ENCODE results near the gene PSMA5.
"Not testable (repeated sequence)": the region's sequence is repeated elsewhere in the genome, so short reads cannot be mapped to it uniquely, and the experiment has no call there.

Gene PSMA5

GRCh38 chr1:109426281-109427170 lies at the start of gene PSMA5:
TSS of gene PSMA5 (minus strand) at chr1:109426448. CDS start at chr1:109426330, 118 bp downstream.
- peak; percentile 93 for DNase-seq

GRCh38 chr1:109475261-109475660 lies 49.0 kb upstream of the PSMA5 start:
- no peak for DNase-seq

GRCh38 chr1:109474697-109475096 lies 48.4 kb upstream of the PSMA5 start:
- DNase-seq: no peak

GRCh38 chr1:109473284-109474057 lies 47.2 kb upstream of the PSMA5 start:
- not testable (repeated sequence) for DNase-seq

GRCh38 chr1:109472779-109473178 lies 46.5 kb upstream of the PSMA5 start:
- no peak for DNase-seq

- DNase-seq: no peak
These were observed 44.0 kb upstream of the PSMA5 start for GRCh38 chr1:109470245-109470644.

GRCh38 chr1:109468903-109469302 lies 42.7 kb upstream of the PSMA5 start:
- no peak for DNase-seq

- DNase-seq: no peak
These were observed 41.8 kb upstream of the PSMA5 start for GRCh38 chr1:109468061-109468460.

GRCh38 chr1:109467301-109467777 lies 41.1 kb upstream of the PSMA5 start:
- DNase-seq: no peak

- peak; percentile 44 for DNase-seq
These were observed 40.4 kb upstream of the PSMA5 start, which contains the start of gene SYPL2 for GRCh38 chr1:109466452-109467300. TSS of gene SYPL2 (plus strand) at chr1:109466546. CDS start at chr1:109466844, 298 bp downstream.

- DNase-seq: no peak
These were observed 39.8 kb upstream of the PSMA5 start for GRCh38 chr1:109466125-109466451.

GRCh38 chr1:109457819-109458218 lies 31.6 kb upstream of the PSMA5 start:
- no peak for DNase-seq

GRCh38 chr1:109454497-109455133 lies 28.4 kb upstream of the PSMA5 start:
- no peak for DNase-seq

- no peak for DNase-seq
These were observed 21.3 kb upstream of the PSMA5 start for GRCh38 chr1:109447524-109447923.

- DNase-seq: not testable (repeated sequence)
These were observed 19.9 kb upstream of the PSMA5 start for GRCh38 chr1:109445949-109446695.

- DNase-seq: no peak
These were observed 18.1 kb upstream of the PSMA5 start for GRCh38 chr1:109444346-109444745.

GRCh38 chr1:109443476-109443875 lies 17.2 kb upstream of the PSMA5 start:
- no peak for DNase-seq

GRCh38 chr1:109441069-109441468 lies 14.8 kb upstream of the PSMA5 start:
- no peak for DNase-seq

GRCh38 chr1:109438798-109439297 lies 12.6 kb upstream of the PSMA5 start:
- DNase-seq: no peak

- DNase-seq: no peak
These were observed 8.2 kb upstream of the PSMA5 start for GRCh38 chr1:109434484-109434883.

- no peak for DNase-seq
These were observed 7.1 kb upstream of the PSMA5 start for GRCh38 chr1:109433322-109433721.
